HG03342 (cell line): ENCODE measurements around the gene LCE3B.

ENCODE experiments used
- ATAC-seq: cut with Tn5 transposase; IDR thresholded peaks from one replicate; pipeline ENCODE4 v1.9.1; 2021; ENCODE audit warnings: mild to moderate bottlenecking, moderate library complexity; ENCODE audit not compliant: unreplicated experiment

LCE3B gene

GRCh38 chr1:152657677-152658076 is 44.1 kb downstream of the LCE3B start:
- ATAC-seq, result no peak

- no peak for ATAC-seq
Observed at GRCh38 chr1:152658649-152659048, 45.0 kb downstream of the LCE3B start.

GRCh38 chr1:152663098-152663497 is 49.5 kb downstream of the LCE3B start, which contains the start of gene LCE2D:
LCE2D (plus strand) TSS chr1:152663380; CDS start chr1:152664106, 726 bp downstream.
- ATAC-seq, result no peak
